Hematopoietic multipotent progenitor cell treated with erythropoietin and hydrocortisone succinate and interleukin-3 and kit ligand, for 8 days (in vitro differentiated cells): ENCODE measurements around the gene SPATA16.
"Not testable (repeated sequence)": the region's sequence is repeated elsewhere in the genome, so short reads cannot be mapped to it uniquely, and the experiment has no call there.

Source experiments
- DNase-seq: peaks from one replicate; pipeline ENCODE4 v3.0.0-alpha.2; 2015

Gene SPATA16

DNA sequence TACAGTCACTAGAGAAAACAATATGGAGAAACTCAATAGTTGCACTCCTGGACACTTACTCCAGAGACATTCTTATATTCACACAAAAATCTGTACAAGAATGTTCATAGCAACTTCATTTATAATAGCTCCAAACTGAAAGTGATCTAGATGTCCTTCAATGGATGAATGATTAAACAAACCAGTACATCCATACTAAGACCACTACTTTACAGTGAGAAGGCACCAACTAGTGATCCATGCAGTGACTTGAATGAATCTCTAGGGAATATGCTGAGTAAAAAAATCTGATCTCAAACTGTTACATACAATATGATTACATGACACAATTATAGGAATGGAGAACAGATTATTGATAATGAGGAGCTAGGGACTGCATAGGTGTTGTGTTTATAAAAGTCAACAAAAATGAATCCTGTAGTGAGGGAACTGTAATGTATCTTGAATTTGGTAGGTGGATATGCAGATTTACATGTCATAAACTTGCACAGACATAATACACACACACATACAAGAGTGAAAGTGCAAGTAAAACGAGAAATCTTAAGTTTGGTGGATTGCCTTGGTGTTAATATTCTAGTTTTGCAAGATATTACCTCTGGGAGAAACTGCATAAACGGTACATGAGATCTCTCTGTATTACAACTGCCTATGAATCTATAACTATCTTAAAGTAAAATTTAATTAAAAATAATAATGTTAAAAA, 85.7 kb downstream of the SPATA16 start:
- DNase-seq = no peak

DNA sequence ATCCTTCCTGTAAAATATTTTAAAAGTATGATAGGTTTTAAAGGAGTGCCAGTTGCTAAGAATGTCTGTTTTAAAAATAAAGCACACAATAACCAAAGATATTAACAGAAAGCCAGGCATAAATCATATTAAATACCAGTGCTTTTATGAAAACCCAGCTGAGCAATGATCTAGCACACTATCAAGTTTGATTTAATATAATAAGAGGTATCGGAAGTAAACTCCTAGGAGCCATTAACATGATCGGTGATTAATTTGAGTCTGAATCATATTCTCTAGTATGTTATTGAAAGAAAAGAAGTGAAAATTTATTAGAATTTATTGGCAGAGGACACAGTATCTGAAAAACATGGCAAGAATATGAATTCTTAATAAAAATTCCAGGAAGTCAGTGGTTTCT, 91.7 kb downstream of the SPATA16 start:
- DNase-seq = peak; percentile 2

DNA sequence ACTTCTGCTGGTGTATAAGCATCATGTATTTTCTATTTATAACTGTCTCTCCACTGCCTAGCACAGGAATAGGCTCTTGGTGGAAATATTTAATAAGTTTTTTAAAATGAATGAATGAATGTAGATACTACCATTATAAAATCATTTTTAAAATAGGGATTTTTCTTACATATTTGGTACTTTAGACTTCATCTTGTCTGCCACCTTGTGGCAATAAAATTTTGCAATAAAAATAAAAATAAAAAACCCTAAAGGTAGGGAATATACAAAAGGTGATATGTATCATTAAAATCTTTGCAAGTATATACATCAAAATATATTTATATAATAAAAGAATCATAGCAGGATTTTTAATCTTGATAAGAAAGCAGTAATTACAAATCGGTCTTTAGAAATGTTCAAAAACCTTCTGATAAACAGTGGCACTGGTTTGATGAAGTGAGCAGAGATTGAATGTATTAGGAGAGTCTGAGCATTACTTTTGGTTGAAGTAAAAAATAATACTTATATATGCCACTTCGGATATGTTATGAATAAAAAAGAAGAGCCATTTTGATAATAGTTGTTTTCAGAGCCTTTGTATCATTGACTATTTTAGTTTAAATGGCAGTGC, 95.2 kb downstream of the SPATA16 start:
- peak; percentile 6 for DNase-seq

DNA sequence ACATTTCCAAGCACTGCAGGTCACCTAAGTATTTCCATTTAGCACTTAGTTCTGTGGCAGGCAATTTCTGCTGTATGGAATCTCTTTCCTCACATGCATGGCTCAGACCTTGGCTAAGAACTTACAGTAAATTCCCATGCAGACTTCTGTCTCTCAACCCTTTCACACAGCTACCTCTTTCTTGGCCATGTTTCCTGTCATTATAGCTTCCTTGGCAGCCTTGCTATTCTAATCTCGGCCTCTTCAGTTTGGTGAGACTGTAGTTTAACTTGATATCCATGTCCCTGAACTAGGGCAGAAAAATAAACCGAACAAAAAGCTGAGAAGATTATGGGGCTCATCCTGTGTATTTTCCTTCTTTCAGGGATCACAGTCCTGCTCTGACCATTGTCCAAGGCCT, 96.0 kb downstream of the SPATA16 start:
- no peak for DNase-seq

DNA sequence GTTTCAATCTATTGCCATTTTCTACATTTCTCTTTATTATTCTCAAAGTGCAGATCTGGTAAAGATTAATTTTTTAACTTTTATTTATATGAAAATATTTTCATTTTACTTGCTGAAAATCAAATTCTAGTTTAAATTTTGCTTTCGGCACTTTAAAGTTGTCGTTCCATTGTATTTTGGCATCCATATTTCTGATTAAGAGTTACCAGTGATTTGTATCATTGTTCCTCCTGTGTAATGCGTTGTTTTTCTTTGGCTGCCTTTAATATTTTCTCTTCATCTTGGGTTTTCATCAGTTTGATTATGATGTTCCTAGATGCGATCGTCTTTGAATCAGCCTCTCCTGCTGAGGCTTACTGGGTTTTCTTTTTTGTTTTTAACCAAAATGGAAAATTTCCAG, 97.3 kb downstream of the SPATA16 start:
- no peak for DNase-seq

DNA sequence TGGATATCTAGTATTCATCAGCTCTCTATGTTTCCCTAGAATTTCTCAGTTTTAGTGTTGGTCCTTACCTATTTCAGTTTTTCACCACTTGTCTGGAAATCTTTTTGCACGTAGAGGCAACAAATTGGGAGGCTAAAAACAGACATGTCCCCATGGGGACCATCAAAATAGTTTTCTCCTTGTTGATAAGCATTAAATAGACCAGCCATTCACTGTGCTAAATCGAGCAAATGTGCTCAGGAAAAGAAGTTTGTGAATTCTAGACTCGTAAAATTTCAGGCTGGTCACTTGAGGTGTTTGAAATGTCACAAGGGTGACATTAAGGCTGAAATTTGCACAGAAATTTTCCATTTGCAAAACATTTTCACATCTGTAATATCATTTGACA, 102.6 kb downstream of the SPATA16 start:
- DNase-seq = no peak

DNA sequence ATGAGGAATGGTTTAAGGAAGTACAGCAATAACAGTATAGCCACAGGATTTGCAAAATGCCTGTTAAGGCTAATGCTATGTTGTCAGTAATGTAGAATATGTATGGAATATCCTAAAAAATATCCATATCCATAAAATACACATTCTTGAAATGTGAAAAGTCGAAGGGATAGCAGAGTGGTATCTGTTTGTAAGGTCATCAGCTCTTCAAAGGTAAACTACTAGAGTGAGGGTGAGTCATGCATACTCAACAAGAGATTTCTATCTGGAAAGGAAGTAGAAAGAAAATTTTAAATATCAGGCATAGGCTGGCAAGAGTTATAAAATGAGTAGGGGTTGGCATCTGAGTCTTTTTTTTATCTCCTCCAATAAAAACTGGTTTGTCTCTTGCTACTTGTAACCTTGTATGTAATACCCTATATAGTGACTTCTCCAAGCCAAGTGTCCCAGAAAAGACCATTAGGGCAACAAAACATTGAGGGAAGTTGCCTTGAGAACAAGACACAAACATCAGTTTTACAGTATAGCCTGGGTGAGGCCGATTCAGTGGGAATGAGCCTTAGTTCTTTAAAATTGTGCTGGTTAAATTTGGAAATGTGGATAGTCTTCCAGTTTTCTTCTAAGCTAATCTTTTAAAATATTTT, 103.1 kb downstream of the SPATA16 start:
- no peak for DNase-seq

DNA sequence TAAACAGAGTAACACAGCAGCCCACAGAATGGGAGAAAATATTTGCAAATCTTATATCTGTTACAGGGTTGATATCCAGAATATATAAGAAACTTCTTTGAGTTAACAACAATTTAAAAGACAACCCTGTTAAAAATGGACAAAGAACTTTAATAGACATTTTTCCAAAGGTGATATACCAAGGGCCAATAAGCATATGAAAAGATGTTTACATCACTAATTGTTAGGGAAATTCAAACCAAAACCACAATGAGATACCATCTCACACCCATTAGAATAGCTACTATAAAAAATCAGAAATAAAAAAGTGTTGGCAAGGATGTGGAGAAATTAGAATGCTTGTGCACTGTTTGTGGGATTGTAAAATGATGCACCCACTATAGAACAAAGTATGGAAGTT, 110.8 kb downstream of the SPATA16 start:
- no peak for DNase-seq

DNA sequence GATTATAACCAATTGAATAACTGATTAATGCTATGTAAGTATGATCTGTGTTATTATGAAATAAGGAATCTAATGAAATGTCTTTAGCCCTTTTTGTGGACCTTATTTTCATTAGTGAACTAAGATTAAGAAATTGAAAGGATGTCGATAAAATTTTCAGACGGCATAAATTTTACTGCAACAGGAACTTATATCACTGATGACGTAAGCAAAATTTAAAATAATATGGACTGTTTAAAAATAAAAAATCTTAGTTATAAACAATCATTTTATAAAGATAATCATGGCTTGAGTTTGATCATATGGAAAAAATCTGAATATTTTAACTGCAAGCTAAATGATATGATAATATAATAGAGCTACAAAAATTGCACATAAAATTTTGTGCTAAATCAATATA, 112.7 kb downstream of the SPATA16 start:
- no peak for DNase-seq

DNA sequence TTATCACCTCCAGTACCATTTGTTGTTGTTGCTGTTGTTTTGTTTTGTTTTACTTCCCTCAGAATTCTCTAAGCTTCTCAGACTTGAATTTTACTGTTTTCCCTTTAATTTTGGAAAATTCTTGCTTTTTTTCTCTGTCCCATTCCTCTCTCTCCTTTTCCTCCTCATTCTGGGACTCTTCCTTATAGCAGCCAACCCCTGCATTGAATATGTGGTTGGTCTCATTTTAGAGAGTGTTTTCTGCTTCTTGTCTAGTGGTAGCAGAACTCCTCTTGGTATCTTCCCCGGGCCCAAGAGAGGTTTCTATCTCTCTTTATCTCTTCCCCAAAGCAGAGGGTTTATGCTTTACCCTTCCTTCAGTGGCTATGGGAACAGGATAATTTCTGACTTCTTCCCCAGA, 113.6 kb downstream of the SPATA16 start:
- DNase-seq = no peak

DNA sequence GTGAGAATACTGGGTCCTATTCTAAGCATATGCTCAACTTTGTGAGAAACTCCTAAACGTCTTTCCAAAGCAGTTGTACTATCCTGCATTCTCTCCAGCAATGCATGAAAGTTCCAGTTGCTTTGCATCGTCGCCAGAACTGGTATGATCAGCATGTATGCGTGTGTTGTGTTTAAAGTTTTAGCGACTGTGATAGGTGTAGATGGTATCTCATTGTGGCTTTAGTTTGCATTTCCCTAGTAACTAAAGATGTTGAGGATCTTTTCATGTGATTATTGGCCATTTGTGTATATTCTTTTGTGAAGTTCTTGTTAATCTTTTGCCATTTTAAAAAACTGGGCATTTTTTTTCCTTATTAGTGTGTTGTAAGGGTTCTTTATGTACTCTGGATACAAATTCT, 115.1 kb downstream of the SPATA16 start:
- no peak for DNase-seq

DNA sequence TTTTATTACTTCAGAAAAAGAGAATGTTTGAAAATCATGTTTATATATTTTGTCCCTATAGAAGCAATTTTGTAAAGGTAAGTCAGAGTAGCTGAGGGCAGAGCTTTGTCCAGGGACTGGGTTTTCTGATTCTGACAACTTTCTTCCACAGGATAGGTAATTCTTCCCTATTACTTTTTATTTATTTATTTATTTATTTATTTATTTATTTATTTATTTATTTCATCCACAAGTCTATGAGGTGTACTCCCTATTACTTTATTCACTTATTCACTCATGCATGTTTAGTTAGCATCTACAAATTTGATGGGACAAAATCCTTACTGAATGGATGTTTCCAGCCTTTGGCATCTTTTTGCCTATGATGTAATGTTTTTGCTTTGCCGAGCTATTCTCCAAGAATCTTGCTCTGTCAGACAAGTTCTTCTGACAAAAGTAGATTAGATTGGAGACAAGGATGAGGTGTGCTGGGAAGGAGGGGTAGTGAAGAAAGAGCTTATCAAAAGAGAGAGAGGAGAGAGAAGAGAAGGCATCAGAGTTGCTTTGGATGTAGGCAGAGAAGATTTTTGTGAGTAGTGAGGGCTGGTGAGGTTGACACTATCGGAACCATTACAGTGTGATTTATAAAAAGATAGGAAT, 119.4 kb downstream of the SPATA16 start:
- DNase-seq = no peak

DNA sequence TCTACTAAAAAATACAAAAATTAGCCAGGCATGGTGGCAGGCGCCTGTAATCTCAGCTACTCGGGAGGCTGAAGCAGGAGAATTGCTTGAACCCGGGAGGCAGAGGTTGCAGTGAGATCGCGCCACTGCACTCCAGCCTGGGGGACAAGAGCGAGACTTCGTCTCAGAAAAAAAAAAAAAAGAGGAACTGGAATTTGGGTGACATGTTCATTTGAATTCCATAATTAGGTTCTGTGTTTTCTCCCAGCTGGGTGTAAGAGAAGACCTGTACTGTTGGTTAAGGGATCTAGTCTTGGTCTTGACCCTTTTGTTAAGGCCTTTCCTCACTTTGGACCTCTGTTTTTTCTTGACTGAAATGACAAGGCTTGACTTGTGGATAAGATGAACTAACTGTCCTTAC, 120.9 kb downstream of the SPATA16 start:
- DNase-seq = not testable (repeated sequence)

DNA sequence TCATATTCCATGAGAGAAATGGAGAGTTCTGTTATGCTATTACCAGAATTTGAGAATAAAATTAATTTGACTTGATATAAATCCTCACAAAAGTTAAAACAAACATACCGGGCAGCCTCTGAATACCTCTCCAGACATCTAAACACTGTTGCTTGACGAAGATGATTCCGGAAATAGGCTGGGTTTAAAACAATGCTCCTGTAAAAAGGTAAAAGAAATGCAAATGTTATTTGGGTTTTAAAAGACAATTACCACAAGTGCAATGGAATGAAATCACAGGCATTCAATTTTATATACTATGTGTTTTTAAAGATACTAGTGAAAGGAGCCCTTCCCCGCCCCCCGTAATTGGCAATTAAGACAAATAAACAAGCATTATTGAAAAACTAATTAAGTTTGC, 121.7 kb downstream of the SPATA16 start:
- DNase-seq = no peak

DNA sequence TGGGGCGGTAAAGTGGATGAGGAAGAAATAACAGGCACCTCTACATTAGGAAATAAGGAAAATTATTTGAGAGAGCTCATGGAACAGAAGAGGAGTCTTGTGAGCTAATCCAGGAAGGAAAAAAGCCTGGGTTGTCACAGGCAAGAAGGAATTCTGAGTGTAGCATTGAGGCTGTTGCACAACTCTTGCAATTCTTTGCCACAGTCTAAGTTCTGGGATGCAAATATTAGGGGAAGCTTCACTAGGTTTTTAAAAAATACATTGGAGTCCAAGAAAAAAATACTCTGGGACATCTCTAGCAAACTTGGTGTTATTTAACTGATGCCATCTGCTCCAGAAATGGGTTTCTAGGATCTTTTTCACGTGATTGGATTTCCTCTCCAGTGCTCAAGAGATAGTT, 122.3 kb downstream of the SPATA16 start:
- DNase-seq = no peak

DNA sequence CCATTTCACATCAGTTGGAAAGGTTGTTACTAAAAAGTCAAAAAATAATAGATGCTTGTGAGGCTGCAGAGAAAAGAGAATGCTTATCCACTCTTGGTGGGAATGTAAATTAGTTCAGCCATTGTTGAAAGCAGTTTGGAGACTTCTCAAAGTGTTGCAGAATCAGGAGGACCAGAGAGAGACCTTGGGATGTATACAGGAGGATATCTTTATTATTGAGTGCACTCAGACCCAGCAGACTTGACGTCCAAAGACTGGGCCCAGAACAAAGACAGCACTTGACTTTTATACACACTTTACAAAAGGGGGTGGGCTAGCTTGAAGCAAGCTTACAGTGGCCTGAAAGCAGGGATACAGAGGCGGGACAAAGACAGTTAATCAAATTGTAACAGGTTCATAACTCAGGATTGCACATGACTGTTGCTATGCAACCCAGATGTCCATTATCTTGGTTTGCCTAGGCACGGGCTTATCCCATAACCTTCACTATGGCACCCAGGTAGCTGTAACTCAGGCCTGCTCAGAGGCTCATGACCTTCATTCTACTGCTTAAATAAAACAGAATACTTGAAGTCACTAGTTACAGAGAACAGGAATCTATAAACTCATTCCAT, 127.7 kb downstream of the SPATA16 start:
- DNase-seq = peak; percentile 52

DNA sequence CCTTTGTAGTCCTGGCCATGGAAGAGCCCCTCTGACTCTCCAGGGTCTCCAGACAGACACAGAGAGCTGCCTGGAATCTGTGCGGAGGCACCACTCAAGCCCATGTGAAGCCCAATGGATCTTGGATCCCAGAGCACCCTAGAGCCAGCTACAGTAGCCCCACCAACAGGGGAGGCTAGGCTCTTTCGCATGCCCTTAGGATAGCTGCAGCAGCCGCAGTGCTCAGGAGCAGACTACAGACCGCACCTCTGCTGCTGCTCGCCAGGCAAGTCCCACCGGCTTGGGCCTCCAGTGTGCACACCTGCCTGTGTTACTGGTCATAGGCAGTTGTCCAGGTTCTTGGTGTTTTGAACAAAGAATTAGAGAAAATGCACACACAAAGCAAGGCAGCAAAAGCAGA, 131.6 kb downstream of the SPATA16 start:
- no peak for DNase-seq

DNA sequence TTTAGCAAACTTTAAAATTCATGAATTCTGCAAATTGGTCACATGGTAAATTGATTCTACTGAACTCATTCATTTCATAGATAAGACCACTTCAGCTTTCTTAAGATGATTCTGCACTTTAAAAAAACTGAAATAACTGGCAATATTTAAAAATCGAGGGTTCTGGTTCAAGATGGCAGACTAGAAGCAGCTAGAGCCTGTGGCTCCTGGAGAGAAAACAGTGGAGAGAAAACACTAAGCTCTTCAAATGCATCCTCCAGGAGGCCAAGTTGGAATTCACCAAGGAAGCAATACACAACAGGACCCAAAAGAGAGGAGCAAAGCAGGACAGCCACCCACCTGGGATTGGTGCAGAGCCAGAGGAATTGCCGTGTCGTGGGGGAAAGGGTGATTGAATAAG, 132.1 kb downstream of the SPATA16 start:
- DNase-seq = peak; percentile 3

DNA sequence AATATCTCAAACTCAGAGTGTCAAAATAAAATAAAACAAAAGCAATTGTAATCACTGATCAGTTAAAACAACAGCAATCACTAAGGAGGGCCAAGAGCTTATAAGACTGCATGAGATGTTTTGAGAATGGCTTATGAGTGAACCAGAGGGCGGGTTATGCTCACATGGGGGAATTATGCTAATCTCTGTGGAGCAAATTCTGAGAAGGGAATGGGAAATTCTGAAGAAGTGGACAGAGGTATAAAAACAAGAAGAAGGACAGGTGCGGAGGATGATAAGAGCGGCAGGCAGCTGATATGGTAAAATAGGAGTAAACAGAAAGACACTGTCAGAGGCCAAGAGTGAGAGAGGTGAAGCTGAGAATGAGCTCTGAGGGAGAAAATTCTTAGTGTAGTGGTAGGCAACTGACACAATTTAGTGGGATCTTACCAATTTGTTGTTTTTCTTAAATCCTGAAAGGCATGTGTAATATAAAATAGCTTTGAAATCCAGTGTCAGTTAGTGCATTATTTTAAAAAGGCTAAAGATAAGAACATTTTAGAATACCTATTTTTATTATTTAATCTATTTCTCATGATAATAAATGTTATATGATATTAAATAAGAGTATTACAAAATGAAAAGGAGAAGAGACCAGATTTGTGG, 133.8 kb downstream of the SPATA16 start:
- peak; percentile 94 for DNase-seq

DNA sequence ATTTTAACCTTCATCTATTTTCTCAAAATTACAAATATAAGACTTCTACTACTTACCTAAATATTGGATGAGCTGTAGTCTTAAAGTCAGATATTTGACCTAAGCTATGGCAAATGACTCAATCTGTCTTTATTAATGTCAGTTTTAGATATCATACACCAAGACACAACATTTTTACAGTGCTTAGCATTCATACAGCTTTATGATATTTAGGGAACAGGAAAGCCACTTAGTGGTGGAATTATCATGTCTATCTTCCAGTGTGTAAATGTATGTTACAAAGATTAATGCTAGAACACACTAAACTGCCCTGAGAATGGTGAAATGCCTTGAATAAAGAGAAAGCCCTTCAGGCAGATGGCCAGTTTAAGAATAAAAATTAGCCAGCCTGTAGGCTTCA, 135.0 kb downstream of the SPATA16 start:
- DNase-seq = peak; percentile 5

DNA sequence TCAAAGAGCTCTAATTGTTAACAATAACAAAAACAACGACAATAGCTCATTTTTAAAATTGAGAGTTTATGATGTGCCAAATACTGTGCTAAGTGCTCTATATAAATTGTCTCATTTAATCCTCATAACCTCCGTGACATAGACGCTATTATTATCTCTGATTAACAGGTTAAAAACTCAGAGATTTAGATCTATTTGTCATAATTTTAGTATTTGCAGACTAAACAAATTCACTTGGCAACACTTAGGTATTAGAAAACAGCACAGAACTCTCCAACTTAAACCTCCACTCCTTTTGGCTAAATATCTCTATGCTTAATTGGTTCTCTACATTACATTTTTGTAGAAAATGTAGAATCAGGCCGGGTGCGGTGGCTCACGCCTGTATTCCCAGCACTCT, 136.4 kb downstream of the SPATA16 start:
- DNase-seq = no peak

DNA sequence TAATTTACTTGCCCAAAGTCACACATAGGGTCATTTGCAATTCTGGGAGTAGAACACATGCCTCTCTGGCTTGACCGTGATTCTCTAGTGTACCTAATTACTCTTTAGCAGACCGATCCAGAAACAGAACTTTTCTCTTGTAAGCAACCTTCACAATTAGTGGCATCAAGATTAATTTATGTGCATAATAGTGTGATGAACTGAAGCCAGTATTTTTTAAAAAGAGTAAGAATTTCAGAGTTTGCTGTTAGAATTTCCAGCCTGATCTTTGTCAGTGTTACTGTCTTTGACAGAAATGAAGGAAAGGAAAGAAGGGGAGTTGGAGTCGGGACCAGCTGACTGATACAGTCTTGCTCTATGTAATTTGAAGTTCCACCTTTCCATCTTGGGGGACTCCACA, 137.1 kb downstream of the SPATA16 start:
- DNase-seq = no peak

DNA sequence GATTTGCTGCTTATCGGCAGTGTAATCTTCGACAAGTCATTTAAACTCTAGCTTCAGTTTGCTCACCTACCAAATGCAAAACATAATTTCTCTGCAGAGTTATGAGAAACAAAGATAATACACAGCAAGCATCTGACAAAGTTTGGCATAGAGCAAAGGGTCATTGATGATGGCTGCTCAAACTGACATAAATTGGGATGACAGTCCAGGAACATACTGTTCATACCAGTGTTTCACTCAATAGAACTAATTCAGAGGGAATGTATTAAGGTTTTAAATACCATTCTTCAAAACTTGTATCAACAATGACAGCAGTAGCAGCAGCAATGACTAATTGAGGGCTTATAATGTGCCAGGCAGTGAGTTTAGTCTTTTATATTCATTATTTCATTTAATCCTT, 137.6 kb downstream of the SPATA16 start:
- DNase-seq = no peak
